Measurements from ENCODE around the gene WNK2.
A peak's percentile ranks its signal among the peaks of the same experiment; 100 is the strongest.
"Not testable (repeated sequence)": the region's sequence is repeated elsewhere in the genome, so short reads cannot be mapped to it uniquely, and the experiment has no call there.

The WNK2 gene

GRCh38 chr9:93183663-93184431, at the start of gene WNK2:
Gene WNK2 (plus strand): TSS chr9:93184139. CDS start chr9:93184930, 791 bp downstream.
- no peak for DNase-seq

DNA sequence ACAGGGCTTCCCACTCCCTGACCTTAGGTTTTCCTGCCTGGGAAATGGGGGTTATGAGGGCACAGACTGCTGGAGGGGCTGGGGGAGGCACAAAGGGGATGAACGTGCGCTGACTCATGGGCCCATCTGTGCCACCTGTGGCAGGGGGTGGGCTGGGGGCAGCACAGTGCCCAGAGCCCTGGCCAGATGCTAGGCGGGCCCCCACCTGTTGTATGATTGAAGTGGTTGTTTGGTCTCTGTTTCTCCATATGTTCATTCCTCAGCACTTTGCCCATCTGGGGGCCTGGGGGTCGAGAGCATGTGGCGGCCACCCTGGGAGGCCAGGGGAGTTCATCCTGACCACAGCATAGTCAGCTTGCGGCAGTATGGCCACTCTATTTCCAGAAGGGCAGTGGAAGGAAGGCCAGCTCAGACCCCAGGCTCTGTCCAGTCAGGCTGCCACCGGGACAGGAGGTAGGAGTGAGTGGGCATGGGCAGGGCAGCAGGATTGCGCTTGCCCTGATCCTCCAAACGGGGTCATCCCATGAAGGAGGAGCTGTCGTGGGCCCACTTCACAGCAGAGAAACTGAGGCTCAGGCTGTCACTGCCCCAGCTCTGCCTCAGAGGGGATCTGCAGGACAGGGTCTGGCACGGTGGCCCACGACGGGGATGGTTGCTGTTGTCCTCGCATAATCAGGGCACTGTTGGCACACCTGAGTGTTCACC, 49.0 kb upstream of the WNK2 start:
- peak; percentile 48 for DNase-seq

DNA sequence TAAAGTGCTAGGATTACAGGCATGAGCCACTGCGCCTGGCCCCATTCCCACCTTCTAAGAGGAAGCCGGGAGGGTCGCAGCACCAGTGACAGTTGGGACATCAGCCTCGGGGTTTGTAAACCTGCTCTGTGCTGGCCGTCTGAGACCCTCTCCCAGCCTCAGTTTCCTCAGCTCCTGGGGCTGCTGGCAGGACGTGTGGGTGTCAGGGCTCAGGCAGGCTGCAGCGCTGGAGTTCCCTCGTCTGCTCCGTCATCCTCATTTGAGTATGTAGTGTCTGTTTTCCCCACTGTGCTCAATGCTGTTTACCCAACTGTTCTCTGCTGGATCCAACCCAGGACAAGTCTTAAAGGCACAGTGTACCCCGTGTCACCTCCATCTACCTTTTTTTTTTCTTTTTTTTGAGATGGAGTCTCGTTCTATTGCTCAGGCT, 47.9 kb upstream of the WNK2 start:
- no peak for DNase-seq

DNA sequence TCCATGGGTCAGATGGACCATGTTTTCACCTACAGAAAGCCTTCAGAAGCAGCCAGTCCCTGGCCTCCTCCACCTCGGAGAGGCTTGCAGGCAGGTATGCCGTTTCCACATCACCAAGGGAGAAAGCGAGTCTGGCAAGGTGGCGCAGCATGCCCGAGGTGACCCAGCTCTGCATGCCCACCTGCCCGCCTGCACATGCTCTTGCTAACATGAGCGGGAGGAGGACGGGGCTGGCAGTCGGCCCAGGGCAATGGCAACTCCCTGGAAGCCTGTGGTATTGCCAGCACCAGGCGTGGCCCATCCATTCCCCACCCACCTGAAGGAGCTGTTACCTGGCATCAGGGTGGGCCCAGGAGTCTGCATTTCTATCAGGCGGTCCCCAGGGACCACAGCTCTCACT, 46.6 kb upstream of the WNK2 start:
- DNase-seq: peak; percentile 45

- DNase-seq: peak; percentile 47
Measured at GRCh38 chr9:93138171-93138764, 45.7 kb upstream of the WNK2 start.

- DNase-seq: peak; percentile 54
Measured at GRCh38 chr9:93139365-93140182, 44.4 kb upstream of the WNK2 start.

- DNase-seq: peak; percentile 44
Measured at GRCh38 chr9:93141771-93142483, 42.0 kb upstream of the WNK2 start.

GRCh38 chr9:93143830-93144530, 40.0 kb upstream of the WNK2 start:
- peak; percentile 53 for DNase-seq

DNA sequence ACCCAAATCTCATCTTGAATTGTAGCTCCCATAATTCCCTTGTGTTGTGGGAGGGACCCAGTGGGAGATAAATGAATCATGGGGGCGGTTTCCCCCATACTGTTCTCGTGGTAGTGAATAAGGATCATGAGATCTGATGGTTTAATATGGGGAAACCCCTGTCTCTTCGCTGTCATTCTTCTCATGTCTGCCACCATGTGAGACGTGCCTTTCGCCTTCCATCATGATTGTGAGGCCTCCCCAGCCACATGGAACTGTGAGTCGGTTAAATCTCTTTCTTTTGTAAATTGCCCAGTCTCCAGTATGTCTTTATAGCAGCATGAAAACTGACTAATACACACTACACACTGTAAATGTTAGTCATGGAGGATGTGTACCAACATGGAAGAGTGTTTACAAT, 37.2 kb upstream of the WNK2 start:
- not testable (repeated sequence) for DNase-seq

GRCh38 chr9:93147632-93148031, 36.3 kb upstream of the WNK2 start:
- no peak for DNase-seq

DNA sequence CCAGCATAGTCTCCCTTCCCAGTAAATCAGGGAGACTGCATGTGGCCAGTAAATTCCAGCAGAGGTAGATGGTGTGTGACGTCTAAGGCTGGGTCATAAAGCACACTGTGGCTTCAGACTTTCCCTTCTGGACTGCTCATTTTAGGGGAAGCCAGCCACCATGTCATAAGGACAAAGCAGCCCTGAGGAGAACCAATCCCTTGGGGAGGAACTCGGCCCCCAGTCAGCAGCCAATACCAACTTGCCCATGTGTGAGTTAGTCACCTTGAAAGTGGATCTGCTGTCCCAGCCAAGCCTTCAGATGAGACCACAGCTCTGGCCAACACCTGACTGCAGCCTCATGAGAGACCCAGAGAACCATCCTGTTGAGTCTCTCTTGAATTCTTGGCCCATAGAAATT, 35.2 kb upstream of the WNK2 start:
- peak; percentile 28 for DNase-seq

DNA sequence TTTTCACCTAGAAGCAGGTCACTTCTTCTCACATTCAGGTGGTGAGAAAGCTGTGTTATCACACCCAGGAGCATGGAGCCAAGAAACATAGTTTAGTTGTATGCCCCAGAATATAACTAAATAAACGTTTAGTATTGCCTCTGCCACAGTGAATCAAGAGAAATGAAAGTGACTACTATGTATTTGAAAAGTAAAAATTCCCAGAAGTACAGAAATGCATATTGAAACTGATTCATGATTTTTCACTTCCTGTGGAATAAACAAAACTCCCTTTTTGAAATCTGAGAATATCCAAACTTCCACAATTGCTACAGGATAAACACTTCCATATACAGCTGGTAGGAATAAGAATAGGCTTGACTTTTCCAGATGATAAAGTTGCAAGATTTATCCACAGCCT, 34.6 kb upstream of the WNK2 start:
- no peak for DNase-seq

DNA sequence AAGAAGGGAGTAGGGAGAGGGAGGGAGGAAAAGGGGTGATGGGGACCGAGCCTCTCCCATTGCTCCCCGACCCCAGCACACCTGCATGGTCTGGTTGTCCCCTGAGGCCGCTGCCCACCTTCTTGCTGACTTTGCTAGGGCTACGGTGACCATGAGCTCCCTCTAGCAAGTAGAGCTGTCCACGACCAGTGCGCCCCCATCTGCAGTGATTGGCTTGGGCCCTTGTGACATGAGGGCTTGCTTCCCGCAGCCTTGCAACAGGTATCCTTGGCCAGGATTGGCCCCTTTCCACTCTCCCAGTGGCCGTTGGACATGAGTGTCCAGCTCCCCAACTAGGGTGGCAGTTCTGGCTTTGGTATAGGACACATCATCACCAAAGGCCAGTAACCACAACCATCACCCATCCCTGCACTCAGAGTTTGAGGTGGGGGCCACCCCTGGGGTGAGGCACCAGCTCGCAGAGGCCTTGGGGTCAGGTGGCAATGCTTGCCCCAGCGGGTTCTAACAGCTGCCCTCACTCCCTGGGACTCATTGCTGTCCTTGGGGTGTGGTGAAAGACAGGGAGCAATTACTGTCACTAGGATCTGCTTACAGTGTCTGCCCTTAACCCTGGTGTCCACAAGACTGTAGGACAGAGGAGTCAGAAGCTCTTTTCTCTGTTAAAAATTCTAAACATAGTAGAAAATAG, 32.7 kb upstream of the WNK2 start:
- DNase-seq: no peak

- peak; percentile 86 for DNase-seq
Measured at GRCh38 chr9:93154293-93154903, 29.5 kb upstream of the WNK2 start.

DNA sequence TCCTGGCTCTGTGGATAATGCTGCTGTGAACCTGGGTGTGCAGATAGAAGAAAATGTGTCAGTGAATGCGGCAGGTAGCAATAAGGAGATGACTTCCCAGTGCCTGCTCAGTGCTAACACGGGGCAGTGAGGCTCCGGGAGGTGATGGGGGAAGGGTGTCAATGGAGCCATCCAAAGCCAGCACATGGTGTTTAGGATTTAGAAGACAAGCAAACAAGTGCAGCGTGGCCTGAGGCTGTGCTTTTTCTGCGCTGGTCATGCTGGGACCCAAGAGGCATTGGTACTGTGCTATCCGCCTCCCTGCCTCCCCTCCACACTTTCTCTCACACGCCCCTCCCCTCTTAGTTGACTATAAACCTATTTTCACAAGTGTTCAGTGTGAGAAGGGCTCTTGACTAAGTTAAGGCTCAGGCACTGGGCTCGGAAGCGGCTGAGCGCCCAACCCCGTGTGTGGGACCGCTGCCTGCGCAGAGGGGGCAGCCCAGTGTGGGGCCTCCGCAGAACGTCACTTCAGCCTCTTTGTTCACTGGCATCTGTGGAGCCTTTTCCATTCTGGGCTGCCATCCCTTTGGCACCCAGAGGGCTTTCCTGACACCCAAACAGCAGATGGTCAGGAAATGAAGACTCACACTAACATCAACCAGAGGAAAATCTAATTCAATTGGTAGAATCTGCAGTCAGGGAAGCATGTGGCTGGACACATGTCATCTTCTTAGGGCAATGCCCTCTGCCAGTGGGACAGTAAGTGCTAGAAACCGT, 28.0 kb upstream of the WNK2 start:
- no peak for DNase-seq

GRCh38 chr9:93156475-93157008, 27.4 kb upstream of the WNK2 start:
- DNase-seq: no peak

- peak; percentile 94 for DNase-seq
Measured at GRCh38 chr9:93159601-93160471, 24.1 kb upstream of the WNK2 start.

- no peak for DNase-seq
Measured at GRCh38 chr9:93161786-93162562, 22.0 kb upstream of the WNK2 start.
